ENCODE measurements around the gene WFS1.

Gene WFS1

DNA sequence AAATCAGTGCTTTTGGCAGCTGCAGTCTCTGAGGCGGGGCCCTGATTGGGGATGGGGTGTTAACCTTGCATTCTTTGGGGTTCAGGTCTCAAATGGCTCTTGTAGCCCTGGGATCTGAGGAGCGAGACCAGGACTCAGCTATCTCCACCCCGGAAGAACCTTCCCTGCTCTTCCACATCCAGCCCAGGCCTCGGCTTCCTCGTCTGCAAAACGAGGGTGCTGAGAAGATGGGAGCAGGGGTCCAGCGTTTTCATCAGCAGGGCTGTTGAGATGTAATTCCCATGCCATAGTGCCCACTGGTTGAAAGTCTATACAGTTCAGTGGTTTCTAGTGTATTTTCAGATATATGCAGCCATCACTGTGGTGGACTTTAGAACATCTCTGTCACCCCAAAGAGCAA lies 34.6 kb upstream of the WFS1 start:
- no peak for DNase-seq

DNA sequence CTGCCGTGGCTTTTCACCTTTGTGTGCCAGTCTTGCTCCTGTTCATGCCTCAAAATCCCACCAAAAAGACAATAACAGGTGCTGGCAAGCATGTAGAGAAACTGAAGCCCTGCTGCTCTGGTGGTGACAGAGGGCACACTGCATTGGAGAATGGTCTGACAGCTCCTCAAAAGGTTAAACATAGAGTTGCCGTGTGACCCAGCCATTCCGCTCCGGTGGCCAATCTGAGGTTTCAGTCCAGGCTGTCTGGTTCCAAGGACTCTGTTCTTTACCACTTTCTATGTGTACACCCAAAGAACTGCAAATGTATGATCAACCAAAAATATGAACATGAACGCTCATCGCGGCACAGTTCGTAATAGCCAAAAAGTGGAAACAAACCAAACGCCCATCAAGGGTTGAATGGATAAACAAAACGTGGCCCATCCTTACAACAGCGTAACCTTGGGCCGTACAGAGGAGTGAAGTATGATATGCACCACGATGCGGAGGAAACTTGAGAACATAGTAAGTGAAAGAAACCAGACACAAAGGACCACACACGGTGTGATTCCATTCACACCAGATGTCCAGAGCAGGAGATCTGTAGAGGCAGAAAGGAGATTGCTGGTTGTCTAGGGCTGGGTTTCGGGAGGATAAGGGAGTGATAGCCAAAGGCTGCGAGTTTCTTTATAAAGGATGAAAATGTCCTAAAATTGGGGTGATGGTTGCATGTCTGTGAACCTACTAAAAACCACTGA lies 33.6 kb upstream of the WFS1 start:
- no peak for DNase-seq

DNA sequence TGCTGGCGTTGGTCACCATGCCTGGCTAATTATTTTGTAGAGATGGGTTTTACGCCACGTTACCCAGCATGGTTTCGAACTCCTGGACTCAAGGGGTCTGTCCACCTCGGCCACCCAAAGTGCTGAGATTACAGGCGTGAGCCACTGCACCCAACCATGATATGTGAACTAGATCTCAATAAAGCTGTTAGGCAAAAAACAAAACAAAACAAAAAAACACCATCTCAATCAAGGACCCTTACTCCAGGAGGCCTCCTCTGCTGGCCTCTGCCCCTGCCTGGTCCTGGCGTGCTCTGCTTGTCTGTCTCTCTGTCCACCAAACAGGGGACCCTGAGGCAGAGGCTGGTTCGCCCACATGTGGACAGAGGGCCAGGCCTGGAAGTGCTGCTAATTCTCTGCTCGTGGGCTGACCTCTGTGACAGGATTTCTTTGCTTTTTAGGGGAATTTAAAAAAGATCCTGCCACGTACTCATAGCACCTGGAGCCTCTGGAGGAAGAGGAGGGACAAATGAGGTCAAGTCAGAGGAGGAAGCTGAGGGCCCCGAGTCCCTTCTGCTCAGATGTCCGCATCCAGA lies 32.7 kb upstream of the WFS1 start:
- no peak for DNase-seq

DNA sequence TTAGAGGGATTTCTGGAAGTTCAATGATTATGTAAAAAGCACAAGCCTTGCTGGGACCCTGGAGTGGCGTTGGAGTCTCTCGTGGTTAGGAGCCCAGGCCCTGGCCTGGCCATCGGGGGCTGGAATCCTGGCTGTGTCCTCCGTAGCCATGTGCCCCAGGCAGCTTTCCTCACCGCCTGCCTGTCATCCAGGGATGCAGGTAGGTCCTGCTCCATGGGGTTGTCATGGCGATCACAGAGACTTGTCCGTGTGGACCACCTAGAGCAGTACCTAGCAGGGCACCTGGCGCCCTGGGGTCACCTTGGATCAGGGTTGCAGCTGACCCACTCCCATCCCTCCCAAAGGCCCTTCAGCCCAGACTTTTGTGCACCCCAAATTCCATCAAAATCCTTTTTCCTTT lies 30.2 kb upstream of the WFS1 start:
- DNase-seq, result no peak

DNA sequence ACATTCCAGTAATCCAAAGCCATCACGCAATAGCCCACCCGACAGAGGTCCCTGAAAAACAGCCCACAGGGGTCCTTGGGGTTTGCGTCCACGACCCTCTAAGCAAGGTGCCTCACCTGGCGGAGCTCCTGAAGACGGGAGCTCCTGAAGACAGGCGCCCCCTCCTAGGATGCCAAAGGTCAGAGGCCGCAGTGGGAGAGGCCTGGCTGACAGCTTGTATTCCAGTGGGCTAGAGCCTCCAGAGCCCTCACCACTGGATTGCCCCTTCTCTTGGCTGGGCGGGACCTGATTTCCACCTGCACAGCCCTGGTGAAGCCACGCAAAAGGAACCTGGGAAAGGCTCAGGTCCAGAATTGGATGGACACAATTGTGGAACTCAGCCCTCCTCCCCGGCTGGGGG lies 29.7 kb upstream of the WFS1 start:
- DNase-seq, result no peak

DNA sequence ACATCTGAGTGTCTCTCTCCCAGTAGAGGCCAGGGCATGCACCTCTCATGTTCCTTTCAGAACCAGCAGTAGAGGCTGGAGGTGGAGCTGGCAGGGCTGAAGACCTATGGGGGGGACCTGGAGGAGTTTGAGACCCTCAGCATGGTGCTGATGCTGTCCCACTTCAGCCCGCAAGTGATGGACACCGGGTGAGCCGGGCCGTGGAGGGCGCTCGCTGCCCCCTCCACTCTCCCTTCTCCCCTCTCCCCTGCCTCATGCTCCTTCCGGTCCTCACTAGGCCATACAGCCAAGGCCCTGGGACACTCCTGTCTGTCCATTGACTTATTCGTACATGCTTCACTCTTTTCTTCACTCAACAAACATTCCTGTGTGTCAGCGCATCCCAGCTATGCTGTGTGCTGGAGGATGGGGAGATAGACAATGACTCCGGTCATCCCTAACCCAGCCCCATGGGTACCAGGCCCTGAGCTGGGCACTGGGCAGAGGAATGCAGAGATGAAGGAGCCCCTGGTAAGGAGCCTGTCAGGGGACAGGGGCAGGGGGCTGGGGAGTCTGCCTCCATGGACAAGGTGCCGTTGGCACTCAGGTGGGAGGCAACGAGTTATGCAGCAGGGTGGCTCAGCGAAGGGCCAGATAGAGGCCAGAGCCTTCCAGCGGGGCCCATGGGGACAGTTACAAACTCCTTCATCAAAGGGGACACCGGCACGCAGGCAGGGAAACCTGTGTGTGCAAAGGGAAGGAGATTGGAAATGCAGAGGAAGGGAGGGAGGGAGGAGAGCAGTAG lies 28.4 kb upstream of the WFS1 start:
- no peak for DNase-seq

DNA sequence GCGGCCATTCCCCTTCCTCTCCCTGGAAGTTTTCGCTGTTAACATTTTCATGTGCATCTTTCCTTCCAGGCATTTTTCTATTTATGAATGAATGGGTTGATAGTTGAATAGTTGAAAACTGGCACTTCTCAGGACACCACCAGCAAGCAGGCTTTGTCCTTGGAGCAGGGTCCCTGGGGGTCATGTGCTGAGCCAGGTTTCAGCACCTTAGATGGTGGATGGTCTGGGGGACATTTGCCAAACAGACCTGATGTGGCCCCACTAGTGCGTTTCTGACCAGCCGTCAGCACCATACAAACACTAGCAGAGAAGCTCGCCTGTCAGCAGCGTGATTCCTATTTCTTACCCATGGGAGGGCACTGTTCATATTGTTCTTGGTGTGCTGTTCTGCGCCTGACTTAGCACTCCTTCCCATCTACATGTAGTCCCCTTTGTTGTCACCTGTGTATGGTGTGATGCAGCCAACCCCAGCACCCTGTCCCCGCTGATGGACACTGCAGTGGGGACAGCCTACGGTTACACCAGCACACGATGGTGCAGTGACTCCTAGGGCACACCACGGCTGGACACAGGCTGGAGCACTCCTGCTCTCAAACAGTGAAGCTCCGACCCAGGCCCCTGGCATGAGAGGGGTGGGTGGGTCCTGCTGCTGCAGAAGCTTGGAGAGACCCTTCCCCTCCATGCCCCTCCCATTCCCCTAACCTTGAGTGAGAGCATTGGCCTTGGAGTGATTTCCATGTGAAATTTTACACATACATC lies 27.2 kb upstream of the WFS1 start:
- no peak for DNase-seq

DNA sequence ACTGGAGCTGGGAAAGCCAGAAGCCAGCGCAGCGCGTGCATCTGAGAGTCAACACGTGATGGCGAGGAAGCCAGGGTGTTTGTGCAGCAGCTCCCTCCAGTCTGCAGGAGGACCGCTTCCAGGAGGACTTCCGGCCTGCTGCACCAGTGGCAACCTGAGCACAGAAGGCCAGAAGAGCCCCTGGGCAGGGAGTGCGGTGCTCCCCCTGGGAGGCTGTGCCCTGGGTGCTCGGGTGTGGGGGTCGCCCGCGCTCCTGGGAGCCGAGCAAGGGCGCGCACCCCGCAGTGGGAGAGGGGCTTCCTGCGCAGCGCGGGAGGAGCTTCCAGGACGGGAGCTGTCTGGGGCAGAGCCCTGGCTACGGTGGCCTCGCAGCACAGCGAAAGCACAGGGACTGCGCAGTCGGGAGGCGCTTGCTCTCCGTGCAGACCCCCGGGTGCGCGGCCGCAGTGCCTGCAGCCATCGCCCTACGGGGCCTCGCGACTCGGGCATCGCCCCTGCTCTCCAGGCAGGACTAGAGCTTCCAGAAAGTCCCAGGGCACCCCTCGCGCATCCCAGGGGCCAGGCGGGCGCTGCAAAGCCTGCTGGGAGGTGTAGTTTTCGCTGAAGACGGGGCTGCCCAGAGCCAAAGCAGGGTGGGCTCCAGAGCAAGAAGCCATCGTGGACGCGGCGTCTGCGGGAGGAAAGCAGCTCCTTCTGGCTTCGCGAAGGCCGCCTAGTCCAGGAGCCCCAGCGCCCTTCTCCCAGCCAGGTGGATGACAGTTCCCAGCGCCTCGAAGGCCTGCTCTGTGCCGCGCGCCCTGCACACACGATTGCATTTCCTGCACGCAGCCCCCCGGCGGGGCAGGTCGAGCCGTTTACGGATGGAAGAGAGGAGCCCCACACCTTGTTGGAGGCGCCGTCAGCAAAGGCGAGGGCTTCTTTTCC lies 24.1 kb upstream of the WFS1 start:
- DNase-seq, result no peak

DNA sequence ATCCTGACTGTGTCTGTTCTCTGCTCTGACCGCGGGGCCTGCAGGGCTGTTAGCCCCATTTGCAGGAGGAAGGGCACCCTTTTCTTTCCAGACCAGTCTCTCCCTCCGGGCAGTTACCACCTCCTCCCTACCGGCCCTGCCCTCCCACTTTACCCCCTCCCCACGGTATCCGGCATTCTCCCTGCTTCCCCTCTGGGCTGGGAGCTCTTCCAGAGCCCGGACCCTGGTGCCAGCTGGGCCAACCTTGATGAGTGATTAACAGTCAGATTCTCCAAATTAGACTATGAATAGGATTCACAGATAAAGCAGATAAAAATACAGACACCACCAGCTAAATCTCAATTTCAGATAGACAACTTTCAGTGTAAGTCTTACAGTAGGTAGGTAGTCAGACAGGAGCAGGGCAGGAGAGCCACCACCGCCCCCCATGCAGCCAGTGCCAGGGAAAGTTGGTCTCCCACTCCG lies 23.4 kb upstream of the WFS1 start:
- no peak for DNase-seq

DNA sequence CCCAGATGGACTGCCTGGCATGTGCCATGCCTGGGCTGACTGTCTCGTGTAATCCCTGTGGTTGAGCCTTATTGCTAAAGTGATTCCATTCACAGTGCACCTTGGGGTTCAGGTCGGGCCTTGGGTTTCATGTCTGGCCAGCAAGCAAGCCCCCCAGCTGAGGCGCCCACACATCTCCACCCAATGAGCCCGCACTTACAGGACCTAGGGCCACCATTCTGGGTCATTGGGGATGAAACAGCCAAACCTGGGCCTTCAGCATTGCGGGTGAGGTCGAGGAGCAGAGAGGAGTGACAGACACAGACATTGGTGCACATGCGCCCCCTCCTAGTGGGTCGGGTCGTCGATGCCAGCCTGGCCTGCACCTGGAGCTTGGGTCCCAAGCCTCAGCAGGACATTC lies 21.3 kb upstream of the WFS1 start:
- DNase-seq, result no peak

DNA sequence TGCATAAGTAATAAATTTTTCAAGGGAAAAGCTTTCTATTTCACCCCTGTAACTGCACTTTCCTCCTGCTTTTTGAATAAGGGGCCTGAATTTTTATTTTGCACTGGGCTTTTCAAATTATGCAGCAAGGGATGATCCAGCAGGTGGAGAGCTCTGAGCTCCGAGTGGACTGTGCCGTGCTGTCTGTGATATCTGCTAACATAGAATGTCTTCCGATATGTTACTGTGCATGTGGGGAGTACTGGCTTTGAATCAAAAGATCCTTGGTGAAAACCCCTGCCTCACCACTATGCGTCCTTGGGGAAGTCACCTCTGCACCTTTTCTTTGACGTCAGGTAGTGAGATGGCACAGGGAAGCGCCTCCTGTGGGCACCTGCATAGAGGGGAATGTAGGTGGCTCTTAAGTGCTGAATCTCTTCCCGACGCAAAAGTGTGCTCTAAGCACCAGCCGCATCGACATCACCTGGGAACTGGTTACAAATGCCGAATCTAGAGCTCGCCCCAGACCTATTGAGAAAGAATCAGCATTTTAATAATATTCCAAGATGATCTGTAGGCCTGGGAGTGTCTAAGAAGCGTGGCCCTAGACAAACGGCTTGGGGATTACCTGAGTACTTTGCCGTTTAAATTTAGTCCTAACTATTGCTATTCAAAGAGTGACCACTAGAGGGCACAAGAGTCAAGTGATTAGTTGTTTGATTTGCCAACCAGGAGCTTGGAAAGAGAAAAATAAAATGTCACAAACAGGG lies 19.2 kb upstream of the WFS1 start:
- DNase-seq, result peak in 1 of 2 experiments; percentile 66

DNA sequence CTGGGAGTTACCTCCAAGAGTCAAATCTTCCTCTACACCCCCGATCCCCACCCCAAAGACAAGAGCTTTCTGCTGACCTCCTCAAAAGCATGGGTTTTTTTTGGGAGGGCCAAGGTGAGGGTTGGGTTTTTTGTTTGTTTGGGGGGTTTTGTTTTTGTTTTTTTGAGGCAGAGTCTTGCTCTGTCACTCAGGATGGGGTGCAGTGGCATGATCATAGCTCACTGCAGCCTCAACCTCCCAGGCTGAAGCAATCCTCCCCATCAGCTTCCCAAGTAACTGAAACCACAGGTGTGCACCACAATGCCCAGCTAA lies 18.7 kb upstream of the WFS1 start:
- no peak for DNase-seq

DNA sequence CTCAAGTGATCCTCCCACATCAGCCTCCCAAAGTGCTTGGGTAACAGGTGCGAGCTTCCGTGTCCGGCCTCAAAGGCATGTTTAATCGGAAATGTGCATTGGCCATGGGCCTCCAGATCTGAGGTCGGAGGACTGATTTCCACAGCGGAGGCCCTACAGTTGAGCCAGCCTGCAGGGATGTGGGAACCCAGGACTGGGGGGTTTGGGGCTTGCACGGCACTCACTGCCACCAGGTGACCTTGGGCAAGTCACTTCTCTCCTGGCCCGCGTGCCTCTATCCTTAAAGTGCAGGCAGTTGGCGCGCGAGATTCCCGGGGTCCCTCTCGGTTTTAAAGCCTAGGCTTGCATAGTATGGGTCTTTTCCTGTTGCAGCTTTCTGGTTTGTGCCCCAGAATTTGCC lies 18.3 kb upstream of the WFS1 start:
- no peak for DNase-seq

DNA sequence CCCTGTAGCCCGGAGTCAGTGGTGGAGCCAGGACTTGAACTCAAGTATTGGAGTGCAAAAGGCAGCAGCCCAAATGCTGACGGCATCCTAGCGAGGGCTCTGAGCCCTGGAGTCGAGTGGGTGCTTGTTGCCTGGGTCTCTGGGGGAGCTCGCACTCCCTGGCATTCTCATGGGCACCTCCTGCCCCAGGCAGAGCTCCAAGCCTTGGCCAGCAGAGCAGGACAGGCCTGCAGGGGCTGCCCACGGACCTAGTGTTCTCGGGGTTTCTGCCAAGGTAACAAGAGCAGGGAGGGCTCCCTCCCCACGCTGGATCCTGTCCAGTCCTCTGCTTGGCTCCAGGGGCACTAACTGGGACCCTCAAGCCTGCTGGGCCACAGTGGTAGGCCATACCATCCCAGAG lies 17.6 kb upstream of the WFS1 start:
- DNase-seq, result no peak

DNA sequence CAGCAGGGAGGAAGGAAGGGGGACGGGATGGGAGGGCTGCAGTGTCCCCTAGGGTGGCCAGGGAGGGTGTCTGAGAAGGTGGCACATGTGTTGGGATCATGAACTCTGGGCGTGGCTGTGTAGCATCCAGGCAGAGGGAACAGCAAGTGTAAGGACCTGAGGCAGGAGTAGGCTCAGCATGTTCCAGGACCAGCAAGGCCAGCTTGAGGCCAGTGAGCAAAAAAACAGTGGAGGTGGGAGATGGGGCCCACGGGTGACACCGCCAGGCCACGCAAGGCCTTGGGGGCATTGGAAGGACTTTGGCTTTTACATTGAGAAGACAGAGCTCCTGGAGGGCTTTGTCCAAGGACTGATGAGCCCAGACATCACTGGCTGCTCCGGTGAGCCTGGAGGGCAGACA lies 16.5 kb upstream of the WFS1 start:
- no peak for DNase-seq

DNA sequence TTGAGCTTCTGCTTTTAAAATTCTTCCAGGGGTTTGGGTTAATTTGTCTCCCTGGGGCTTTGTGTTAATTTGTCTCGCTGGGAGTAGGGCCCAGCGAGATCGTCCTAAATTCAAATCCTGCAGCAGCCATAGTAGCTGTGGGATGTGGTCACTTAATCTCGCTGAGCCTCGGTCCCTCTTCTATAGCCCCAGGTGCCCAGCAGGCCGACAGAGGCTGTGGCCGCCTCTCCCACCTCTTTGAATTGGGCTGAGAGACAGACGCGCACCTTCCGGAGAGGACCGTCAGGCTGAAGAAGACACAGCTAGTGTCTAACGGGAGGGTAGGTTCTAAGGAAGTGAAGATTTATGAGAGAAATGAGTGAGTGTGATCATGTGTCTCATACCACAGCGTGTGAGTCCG lies 15.7 kb upstream of the WFS1 start:
- no peak for DNase-seq

DNA sequence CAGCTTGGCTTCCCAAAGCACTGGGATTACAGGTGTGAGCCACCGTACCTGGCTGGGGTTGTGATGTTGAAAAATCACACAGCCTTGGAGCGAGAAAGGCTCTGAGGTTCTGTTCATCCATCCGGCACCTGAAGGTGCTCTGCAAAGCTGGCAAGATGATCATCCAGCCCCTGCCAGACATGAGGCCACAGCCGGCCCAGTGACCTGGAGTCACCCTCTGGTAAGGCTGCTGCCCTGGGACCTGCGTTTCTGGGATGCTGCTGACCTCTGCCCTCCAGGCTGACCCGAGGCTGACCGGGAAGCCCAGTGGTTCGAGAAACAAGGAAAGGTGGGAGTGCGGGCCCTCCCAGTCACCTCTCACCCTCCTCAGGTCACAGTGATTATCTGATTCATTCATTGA lies 13.5 kb upstream of the WFS1 start:
- no peak for DNase-seq

DNA sequence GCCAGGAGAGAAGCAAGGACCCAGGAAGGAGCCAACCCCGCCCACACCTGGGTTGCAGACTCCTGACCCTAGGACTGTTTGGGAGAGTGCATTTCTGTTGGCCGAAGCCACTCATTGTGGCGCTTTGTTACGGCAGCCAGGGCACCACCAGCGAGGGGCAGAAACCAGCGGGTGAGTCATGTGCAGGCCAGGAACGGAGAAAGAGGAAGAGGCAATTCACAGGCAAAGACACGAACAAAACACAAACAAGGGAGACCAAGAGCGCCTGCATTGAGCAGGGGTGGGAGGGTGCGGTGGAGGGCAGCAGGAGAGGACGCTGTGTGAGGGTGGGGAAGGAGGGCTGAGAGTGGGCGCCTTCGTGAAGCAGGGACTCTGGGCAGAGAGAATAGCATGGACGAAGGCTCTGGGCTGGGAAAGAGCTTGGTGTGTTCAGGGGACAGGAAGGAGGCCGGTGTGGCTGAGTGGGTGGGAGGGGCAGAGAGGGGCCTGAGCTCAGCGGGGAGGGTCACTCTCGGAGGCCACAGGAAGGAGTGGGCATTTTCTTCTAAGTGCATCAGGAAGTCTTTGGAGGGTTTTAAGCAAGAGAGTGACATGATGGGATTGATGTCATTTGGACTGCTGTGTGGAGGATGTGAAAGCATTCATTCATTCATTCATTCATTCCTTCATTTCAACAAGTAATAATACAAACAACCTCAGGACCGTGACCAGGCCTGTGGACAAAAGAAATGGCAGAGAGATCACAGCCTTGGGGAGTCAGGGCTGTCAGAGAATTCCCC lies 12.2 kb upstream of the WFS1 start:
- no peak for DNase-seq

DNA sequence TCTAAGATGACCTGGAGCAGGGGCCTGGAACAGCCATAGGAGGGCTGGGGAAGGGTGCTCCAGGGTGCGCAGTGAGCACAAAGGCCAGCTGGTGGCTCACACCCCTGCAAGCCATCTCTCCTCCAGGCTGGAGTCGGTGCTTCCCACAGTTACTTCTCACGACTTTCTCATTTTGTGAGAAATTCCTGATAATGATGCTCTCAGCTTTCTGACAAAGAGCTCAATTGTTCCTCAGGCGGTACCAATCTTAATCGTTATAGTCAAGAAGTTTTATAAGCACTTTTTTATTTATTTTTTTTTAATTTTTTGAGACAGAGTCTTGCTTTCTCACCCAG lies 11.7 kb upstream of the WFS1 start:
- DNase-seq, result no peak

DNA sequence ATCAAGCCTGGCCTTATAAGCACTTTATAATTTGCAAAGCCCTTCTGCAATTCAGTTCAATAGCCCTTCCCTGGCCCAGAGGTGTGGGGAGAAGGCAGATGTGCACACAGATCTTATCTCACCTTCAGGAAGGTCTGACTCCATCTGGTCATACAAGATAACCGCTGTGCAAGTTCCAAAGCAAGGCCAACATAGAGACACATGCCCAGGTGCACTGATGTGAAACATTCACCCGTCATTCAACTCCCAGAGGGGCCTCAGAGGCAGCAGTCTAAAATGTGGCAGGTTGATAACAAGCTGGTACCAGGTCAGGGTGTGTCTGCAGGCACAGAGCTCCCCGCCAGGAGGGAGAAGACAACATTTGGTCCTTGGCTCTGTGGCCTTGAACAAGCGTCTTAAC lies 10.9 kb upstream of the WFS1 start:
- DNase-seq, result no peak

DNA sequence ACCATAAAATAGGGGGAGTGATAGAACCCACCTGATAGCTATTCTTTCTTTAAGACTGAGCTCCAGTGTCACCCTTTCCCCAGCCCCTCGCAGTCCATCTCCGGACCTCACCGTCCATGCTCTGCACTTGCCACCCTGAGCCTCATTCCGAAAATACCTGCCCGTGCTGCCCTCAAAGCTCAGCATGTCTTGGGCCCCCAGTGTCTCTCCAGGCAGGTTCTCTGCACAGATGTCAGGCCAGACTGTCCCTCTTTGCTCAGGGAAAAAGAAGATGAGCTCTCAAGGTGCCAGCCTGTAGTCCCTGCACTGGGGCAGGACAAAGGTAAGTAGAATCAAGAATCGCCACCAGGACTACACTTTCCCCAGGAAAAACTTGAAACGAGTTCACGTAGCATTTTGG lies 9.8 kb upstream of the WFS1 start:
- DNase-seq, result no peak

Data from NCI-H446 (cell line).